ENCODE measurements around the gene ABHD8.

DNA sequence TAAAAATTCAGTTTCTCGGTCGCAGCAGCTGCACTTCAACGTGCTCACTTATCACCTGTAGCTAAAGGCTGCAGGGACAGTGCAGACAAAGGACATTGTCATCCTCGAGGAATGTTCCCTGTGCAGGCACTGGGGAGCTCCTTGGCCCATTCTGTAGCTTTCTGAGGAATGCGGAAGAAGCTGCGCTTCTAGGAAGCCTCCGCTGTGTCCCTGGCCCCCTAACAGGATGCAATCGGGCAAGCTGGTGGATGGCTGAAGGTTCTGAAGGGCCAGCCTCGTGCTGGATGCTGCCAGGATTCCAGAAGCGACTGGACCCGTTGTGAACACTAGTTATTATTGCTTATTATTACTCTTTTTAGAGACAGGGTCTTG lies 23.4 kb upstream of the ABHD8 start:
- TF ChIP-seq, protein P1, sequence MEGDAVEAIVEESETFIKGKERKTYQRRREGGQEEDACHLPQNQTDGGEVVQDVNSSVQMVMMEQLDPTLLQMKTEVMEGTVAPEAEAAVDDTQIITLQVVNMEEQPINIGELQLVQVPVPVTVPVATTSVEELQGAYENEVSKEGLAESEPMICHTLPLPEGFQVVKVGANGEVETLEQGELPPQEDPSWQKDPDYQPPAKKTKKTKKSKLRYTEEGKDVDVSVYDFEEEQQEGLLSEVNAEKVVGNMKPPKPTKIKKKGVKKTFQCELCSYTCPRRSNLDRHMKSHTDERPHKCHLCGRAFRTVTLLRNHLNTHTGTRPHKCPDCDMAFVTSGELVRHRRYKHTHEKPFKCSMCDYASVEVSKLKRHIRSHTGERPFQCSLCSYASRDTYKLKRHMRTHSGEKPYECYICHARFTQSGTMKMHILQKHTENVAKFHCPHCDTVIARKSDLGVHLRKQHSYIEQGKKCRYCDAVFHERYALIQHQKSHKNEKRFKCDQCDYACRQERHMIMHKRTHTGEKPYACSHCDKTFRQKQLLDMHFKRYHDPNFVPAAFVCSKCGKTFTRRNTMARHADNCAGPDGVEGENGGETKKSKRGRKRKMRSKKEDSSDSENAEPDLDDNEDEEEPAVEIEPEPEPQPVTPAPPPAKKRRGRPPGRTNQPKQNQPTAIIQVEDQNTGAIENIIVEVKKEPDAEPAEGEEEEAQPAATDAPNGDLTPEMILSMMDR (conservative IDR thresholded peaks at IDR 0.05): no peak
- TF ChIP-seq ZFX (IDR thresholded peaks at IDR 0.05): no peak

Measured in C4-2B (cell line).